A549 (cell line): ENCODE results near the gene CCDC60. TPM values are rescaled to one million over a fixed set of nuclear protein-coding genes. Genes with fewer than 3 reads are reported as not detected.

Experiments used
- ATAC-seq, 2 experiments: fragments of 200-7000 bp in 1 of 2; fragments of >200 bp in 1 of 2; cut with Nextera tagmentation in 1 of 2; cut with Tn5 transposase in 1 of 2; 3 replicates each; pipeline versions ENCODE4 v1.8.0 to v1.9.1; 2018 to 2020; ENCODE audit warnings: mild to moderate bottlenecking in 1 of 2, moderate library complexity in 1 of 2
- CTCF ChIA-PET: fragments of 300-600 bp; sonication (Branson Sonifier 250); formaldehyde crosslinking; extraction: SDS; loops from one replicate; lab custom pipeline; 2021; ENCODE audit warnings: antibody characterized with exemption, inconsistent platforms; lab: Yijun Ruan, JAX
- POLR2A ChIA-PET: fragments of 350-600 bp; formaldehyde crosslinking; extraction: SDS; loops from one replicate; lab custom pipeline; 2021; ENCODE audit warnings: antibody characterized with exemption, inconsistent platforms; lab: Yijun Ruan, JAX
- DNase-seq, 2 experiments: peaks; one replicate each; pipeline versions ENCODE4 v3.0.0 to v3.0.0-alpha.2; 2011 to 2016; ENCODE audit warnings: low read depth in 1 of 2, low spot score in 1 of 2
- FAIRE-seq: peaks from 2 replicates; lab custom pipeline; 2011; peaks lifted over from hg19 to GRCh38; lab: Jason Lieb, UNC
- H3K27ac ChIP-seq, 2 experiments: fragments of >200 bp; sonication (Bioruptor Twin); formaldehyde crosslinking; 3 replicates each; pipeline ENCODE4 v1.5.1; 2016 to 2017
- H3K4me1 ChIP-seq: fragments of >200 bp; sonication (Bioruptor Twin); formaldehyde crosslinking; 3 replicates; pipeline ENCODE4 v1.6.1; 2016
- H3K4me2 ChIP-seq: fragments of >200 bp; sonication (Bioruptor Twin); formaldehyde crosslinking; 3 replicates; pipeline ENCODE4 v1.6.1; 2016
- H3K4me3 ChIP-seq: fragments of >200 bp; sonication (Bioruptor Twin); formaldehyde crosslinking; 3 replicates; pipeline ENCODE4 v1.5.1; 2016
- H3K9me3 ChIP-seq: fragments of >200 bp; sonication (Bioruptor Twin); formaldehyde crosslinking; 3 replicates; pipeline ENCODE4 v1.6.1; 2016
- BHLHE40 ChIP-seq: IDR thresholded peaks from 2 replicates; pipeline ENCODE4 v1.6.1; 2012; ENCODE audit warnings: low read depth, low read length, inconsistent platforms
- CEBPB ChIP-seq, 2 experiments: fragments of >200 bp in 1 of 2; sonication (Bioruptor Twin) in 1 of 2; formaldehyde crosslinking in 1 of 2; IDR thresholded peaks; 2 replicates each; pipeline ENCODE4 v1.6.1; 2012 to 2016
- CHD2 ChIP-seq: fragments of 150-350 bp; IDR thresholded peaks from 2 replicates; pipeline ENCODE4 v1.6.1; 2014; ENCODE audit warnings: low read length; ENCODE audit not compliant: partially characterized antibody
- EHMT2 ChIP-seq: fragments of 200-600 bp; sonication (generic); IDR thresholded peaks from 2 replicates; pipeline ENCODE4 v1.6.1; 2016; ENCODE audit warnings: antibody characterized with exemption, low read depth, mild to moderate bottlenecking, moderate library complexity
- EP300 ChIP-seq, 2 experiments: fragments of >200 bp; sonication (Bioruptor Twin); formaldehyde crosslinking; IDR thresholded peaks; 2 replicates in 1 of 2; 3 replicates in 1 of 2; pipeline ENCODE4 v1.6.1; 2016 to 2017
- FOSB ChIP-seq: fragments of 250-450 bp; sonication (Bioruptor Pico); IDR thresholded peaks from 2 replicates; pipeline ENCODE4 v1.5.0; 2020; ENCODE audit warnings: mild to moderate bottlenecking, moderate library complexity
- FOSL2 ChIP-seq, 2 experiments: fragments of 450-650 bp in 1 of 2; fragments of >200 bp in 1 of 2; sonication (Bioruptor Twin) in 1 of 2; formaldehyde crosslinking; IDR thresholded peaks; 2 replicates each; pipeline versions ENCODE4 v1.5.0 to v1.6.1; 2016 to 2020; ENCODE audit warnings: mild to moderate bottlenecking in 1 of 2, moderate library complexity in 1 of 2
- JUN ChIP-seq, 2 experiments: fragments of >200 bp; sonication (Bioruptor Twin); formaldehyde crosslinking; IDR thresholded peaks; 2 replicates in 1 of 2; 3 replicates in 1 of 2; pipeline ENCODE4 v1.6.1; 2016 to 2017
- JUNB ChIP-seq: fragments of >200 bp; sonication (Bioruptor Twin); formaldehyde crosslinking; IDR thresholded peaks from 2 replicates; pipeline ENCODE4 v1.6.1; 2016
- MAZ ChIP-seq: fragments of 150-350 bp; IDR thresholded peaks from 2 replicates; pipeline ENCODE4 v1.6.1; 2014; ENCODE audit warnings: antibody characterized with exemption, low read depth, low read length, borderline replicate concordance
- MYC ChIP-seq: IDR thresholded peaks from 2 replicates; pipeline ENCODE4 v1.6.1; 2012; ENCODE audit warnings: mild to moderate bottlenecking, inconsistent platforms, low read length, improper control_type of control experiment, borderline replicate concordance
- NPAS2 ChIP-seq: fragments of 250-450 bp; sonication (Bioruptor Pico); IDR thresholded peaks from 2 replicates; pipeline ENCODE4 v1.8.0; 2022; ENCODE audit warnings: mild to moderate bottlenecking, moderate library complexity, borderline replicate concordance
- PHF8 ChIP-seq: fragments of 200-600 bp; sonication (generic); IDR thresholded peaks from 2 replicates; pipeline ENCODE4 v1.6.1; 2016; ENCODE audit warnings: low read depth, mild to moderate bottlenecking, antibody characterized with exemption, moderate library complexity, borderline replicate concordance
- RCOR1 ChIP-seq: fragments of 150-350 bp; IDR thresholded peaks from 2 replicates; pipeline ENCODE4 v1.6.1; 2014; ENCODE audit warnings: antibody characterized with exemption, low read length, low read depth
- SMC3 ChIP-seq: fragments of >200 bp; sonication (Bioruptor Twin); formaldehyde crosslinking; IDR thresholded peaks from 3 replicates; pipeline ENCODE4 v1.6.1; 2018; ENCODE audit warnings: inconsistent platforms
- SREBF2 ChIP-seq: fragments of 450-650 bp; IDR thresholded peaks from 2 replicates; pipeline ENCODE4 v1.6.1; 2014; ENCODE audit warnings: mild to moderate bottlenecking, moderate library complexity
- ZFP36 ChIP-seq: fragments of 450-650 bp; IDR thresholded peaks from 2 replicates; pipeline ENCODE4 v1.6.1; 2014; ENCODE audit warnings: borderline replicate concordance; ENCODE audit not compliant: partially characterized antibody
- ZSCAN20 ChIP-seq: fragments of 250-450 bp; sonication (Bioruptor Pico); IDR thresholded peaks from 2 replicates; pipeline ENCODE4 v1.8.0; 2022; ENCODE audit warnings: mild to moderate bottlenecking, moderate library complexity
- WGBS: methylation state at CpG from one replicate; pipeline ENCODE4 v1.1.6; 2017; ENCODE audit errors: missing lambda C conversion rate; 5-methylcytosine and 5-hydroxymethylcytosine counted together
- polyA plus RNA-seq, 4 experiments: library from polyadenylated mRNA; depleted of rRNA in 3 of 4; stranded (reverse); fragments of >200 nt; fragmentation: RNase III in 1 of 4; extraction: RNeasy Plus Mini Kit Qiagen cat#74134 plus additional on column Dnase treatment in 1 of 4; gene quantifications; 2 replicates in 3 of 4; 3 replicates in 1 of 4; pipeline ENCODE4 v1.2.3, GENCODE V29; 2011 to 2017
- TF ChIP-seq, protein P1 (sequence below): fragments of 250-450 bp; sonication (Bioruptor Pico); IDR thresholded peaks from 2 replicates; pipeline ENCODE4 v1.5.0; 2020; ENCODE audit warnings: low read depth, mild to moderate bottlenecking, moderate library complexity
- TF ChIP-seq, protein P2 (sequence below): fragments of 200-600 bp; sonication (generic); IDR thresholded peaks from 2 replicates; pipeline ENCODE4 v1.6.1; 2016; ENCODE audit warnings: antibody characterized with exemption, mild to moderate bottlenecking, moderate library complexity
- TF ChIP-seq, protein P3 (sequence below): IDR thresholded peaks from 2 replicates; pipeline ENCODE4 v1.6.1; 2012; ENCODE audit warnings: low read depth, borderline replicate concordance
- TF ChIP-seq, protein P4 (sequence below): fragments of 450-650 bp; IDR thresholded peaks from 2 replicates; pipeline ENCODE4 v1.6.1; 2014; ENCODE audit warnings: antibody characterized with exemption
- TF ChIP-seq, protein P5 (sequence below): fragments of 250-450 bp; sonication (Bioruptor Pico); IDR thresholded peaks from 2 replicates; pipeline ENCODE4 v1.5.0; 2021; ENCODE audit warnings: mild to moderate bottlenecking, moderate library complexity, borderline replicate concordance

The CCDC60 gene
- polyA plus RNA-seq, 2 of the 4 experiments (the other 2 are of a cell fraction): 0.09 TPM; not detected in 1

DNA sequence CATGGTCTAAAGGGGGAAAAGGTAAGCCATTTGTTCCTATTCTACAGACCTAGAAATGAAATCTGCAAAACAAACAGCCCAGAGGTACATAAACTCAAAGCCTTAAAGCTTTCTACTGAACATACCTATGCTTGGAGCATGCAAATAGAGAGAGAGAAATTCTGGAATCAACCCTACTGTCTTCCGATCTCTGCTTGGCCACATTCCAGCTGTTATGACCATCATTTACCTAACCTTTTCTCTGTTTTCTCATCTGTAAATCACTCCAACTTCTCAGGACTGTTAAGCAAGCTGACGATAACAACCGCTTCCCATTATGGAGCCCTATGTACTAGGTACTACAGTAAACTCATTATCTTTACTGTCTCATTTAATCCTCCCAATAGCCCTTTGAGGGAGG lies 126.3 kb downstream of the CCDC60 start:
- Histone ChIP-seq H3K9me3 (no peaks in the 10 kb centered on the region), H3K4me2 (no peak overlapping the region), H3K4me3 (no peak overlapping the region), H3K27ac (no peak overlapping the region), H3K4me1 (no peaks in the 10 kb centered on the region)
- CTCF ChIA-PET: interaction anchor here (0.9 to 2.1 kb wide), 2 partner anchors 17 to 20 kb away, joined by 3 to 9 read pairs; no protein-coding TSS in a partner anchor
- WGBS: 22% methylated on average over 3 of the region's 3 CpGs
- DNase-seq: no peak
- POLR2A ChIA-PET: no interaction called here
- ATAC-seq: no peak
- FAIRE-seq: no peak
- TF ChIP-seq CHD2 (no peak), PHF8 (no peak), CEBPB (IDR thresholded peaks at IDR 0.05) (no peak), MAZ (no peak), EP300 (IDR thresholded peaks at IDR 0.05) (no peak), BHLHE40 (no peak), MYC (no peak), NPAS2 (no peak), ZSCAN20 (CRISPR knock-in tag) (no peak), SMC3 (no peak), ZFP36 (no peak)
- TF ChIP-seq, protein P1, sequence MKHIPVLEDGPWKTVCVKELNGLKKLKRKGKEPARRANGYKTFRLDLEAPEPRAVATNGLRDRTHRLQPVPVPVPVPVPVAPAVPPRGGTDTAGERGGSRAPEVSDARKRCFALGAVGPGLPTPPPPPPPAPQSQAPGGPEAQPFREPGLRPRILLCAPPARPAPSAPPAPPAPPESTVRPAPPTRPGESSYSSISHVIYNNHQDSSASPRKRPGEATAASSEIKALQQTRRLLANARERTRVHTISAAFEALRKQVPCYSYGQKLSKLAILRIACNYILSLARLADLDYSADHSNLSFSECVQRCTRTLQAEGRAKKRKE (CRISPR knock-in tag): no peak
- TF ChIP-seq, protein P2, sequence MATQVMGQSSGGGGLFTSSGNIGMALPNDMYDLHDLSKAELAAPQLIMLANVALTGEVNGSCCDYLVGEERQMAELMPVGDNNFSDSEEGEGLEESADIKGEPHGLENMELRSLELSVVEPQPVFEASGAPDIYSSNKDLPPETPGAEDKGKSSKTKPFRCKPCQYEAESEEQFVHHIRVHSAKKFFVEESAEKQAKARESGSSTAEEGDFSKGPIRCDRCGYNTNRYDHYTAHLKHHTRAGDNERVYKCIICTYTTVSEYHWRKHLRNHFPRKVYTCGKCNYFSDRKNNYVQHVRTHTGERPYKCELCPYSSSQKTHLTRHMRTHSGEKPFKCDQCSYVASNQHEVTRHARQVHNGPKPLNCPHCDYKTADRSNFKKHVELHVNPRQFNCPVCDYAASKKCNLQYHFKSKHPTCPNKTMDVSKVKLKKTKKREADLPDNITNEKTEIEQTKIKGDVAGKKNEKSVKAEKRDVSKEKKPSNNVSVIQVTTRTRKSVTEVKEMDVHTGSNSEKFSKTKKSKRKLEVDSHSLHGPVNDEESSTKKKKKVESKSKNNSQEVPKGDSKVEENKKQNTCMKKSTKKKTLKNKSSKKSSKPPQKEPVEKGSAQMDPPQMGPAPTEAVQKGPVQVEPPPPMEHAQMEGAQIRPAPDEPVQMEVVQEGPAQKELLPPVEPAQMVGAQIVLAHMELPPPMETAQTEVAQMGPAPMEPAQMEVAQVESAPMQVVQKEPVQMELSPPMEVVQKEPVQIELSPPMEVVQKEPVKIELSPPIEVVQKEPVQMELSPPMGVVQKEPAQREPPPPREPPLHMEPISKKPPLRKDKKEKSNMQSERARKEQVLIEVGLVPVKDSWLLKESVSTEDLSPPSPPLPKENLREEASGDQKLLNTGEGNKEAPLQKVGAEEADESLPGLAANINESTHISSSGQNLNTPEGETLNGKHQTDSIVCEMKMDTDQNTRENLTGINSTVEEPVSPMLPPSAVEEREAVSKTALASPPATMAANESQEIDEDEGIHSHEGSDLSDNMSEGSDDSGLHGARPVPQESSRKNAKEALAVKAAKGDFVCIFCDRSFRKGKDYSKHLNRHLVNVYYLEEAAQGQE: no peak
- TF ChIP-seq, protein P3, sequence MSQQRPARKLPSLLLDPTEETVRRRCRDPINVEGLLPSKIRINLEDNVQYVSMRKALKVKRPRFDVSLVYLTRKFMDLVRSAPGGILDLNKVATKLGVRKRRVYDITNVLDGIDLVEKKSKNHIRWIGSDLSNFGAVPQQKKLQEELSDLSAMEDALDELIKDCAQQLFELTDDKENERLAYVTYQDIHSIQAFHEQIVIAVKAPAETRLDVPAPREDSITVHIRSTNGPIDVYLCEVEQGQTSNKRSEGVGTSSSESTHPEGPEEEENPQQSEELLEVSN: no peak
- TF ChIP-seq, protein P4, sequence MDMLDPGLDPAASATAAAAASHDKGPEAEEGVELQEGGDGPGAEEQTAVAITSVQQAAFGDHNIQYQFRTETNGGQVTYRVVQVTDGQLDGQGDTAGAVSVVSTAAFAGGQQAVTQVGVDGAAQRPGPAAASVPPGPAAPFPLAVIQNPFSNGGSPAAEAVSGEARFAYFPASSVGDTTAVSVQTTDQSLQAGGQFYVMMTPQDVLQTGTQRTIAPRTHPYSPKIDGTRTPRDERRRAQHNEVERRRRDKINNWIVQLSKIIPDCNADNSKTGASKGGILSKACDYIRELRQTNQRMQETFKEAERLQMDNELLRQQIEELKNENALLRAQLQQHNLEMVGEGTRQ: no peak

DNA sequence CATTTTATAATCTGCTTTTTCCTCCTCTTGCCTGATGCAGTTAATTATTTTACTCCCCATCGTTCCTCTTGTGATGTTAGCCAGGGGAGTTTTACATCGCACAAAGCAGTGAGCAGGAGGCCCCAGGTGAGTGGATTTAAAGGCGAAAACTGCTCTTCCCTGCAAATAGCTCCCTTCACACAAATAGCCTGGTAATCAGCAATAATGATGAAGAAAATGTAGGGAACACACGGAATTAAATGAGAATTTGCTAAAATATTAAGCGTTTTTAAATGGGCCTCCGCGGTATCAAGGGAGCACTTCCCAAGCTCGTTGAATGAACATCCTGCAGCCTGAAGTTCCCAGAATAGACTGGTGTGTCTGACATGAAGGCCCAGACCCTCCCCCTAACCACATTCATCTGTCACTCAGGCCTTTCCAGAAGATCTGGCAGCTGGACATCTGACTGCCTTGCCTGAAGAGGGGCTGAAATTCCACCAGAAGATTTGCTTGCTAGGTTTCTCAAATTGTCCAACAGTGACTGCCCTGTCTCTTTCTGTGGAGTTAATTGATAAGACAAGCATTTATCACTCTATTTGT lies 127.2 kb downstream of the CCDC60 start:
- 38% methylated on average over 8 of the region's 8 CpGs for WGBS
- Histone ChIP-seq H3K4me1 (no peaks in the 10 kb centered on the region), H3K4me2 (no peak overlapping the region), H3K4me3 (no peak overlapping the region), H3K27ac (no peak overlapping the region), H3K9me3 (no peaks in the 10 kb centered on the region)
- no peak; a peak in 1 of 6 replicates for ATAC-seq
- DNase-seq: no peak
- ChIA-PET POLR2A (no interaction called here), CTCF (interaction anchor here (1.1 to 2.1 kb wide), 2 partner anchors 17 to 48 kb away, joined by 3 to 9 read pairs; no protein-coding TSS in a partner anchor)
- no peak for FAIRE-seq
- TF ChIP-seq FOSL2 (IDR thresholded peaks at IDR 0.05): no peak
- TF ChIP-seq FOSL2 (CRISPR knock-in tag; IDR thresholded peaks at IDR 0.05): no peak
- TF ChIP-seq MAZ: no peak
- TF ChIP-seq, protein P2: no peak
- no peak for TF ChIP-seq SREBF2
- TF ChIP-seq JUN (IDR thresholded peaks at IDR 0.05): no peak
- no peak for TF ChIP-seq PHF8
- TF ChIP-seq RCOR1: no peak
- TF ChIP-seq EHMT2: no peak
- no peak for TF ChIP-seq JUNB
- TF ChIP-seq, protein P5, sequence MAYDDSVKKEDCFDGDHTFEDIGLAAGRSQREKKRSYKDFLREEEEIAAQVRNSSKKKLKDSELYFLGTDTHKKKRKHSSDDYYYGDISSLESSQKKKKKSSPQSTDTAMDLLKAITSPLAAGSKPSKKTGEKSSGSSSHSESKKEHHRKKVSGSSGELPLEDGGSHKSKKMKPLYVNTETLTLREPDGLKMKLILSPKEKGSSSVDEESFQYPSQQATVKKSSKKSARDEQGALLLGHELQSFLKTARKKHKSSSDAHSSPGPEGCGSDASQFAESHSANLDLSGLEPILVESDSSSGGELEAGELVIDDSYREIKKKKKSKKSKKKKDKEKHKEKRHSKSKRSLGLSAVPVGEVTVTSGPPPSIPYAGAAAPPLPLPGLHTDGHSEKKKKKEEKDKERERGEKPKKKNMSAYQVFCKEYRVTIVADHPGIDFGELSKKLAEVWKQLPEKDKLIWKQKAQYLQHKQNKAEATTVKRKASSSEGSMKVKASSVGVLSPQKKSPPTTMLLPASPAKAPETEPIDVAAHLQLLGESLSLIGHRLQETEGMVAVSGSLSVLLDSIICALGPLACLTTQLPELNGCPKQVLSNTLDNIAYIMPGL: no peak
- TF ChIP-seq FOSB: no peak
